Measurements from ENCODE around the gene SRI.

The SRI gene

GRCh38 chr7:88224601-88225275 is 4.9 kb upstream of the SRI start:
- no peak for DNase-seq (ENCODE audit: low read depth)
- no peak for TF ChIP-seq CTCF (conservative IDR thresholded peaks at IDR 0.05; ENCODE audit: low read depth, low read length)
- H3K4me3 ChIP-seq (ENCODE audit: low read length): no peak overlapping the region

- H3K4me3 ChIP-seq (ENCODE audit: low read length): no peak overlapping the region
- no peak for DNase-seq (ENCODE audit: low read depth)
- TF ChIP-seq CTCF (conservative IDR thresholded peaks at IDR 0.05; ENCODE audit: low read depth, low read length): no peak
These were observed 3.4 kb upstream of the SRI start for GRCh38 chr7:88223265-88223664.

- DNase-seq (ENCODE audit: low read depth): peak; percentile 40
- TF ChIP-seq CTCF (conservative IDR thresholded peaks at IDR 0.05; ENCODE audit: low read depth, low read length): no peak
- H3K4me3 ChIP-seq (ENCODE audit: low read length): peak overlapping the region; percentile 87
These were observed 817 bp downstream of the SRI start for GRCh38 chr7:88218836-88219605.

- H3K4me3 ChIP-seq (ENCODE audit: low read length): peak overlapping the region; percentile 87
- DNase-seq (ENCODE audit: low read depth): no peak
- no peak for TF ChIP-seq CTCF (conservative IDR thresholded peaks at IDR 0.05; ENCODE audit: low read depth, low read length)
These were observed 1.5 kb downstream of the SRI start for GRCh38 chr7:88218429-88218745.

- H3K4me3 ChIP-seq (ENCODE audit: low read length): peak overlapping the region; percentile 87
- DNase-seq (ENCODE audit: low read depth): no peak
- no peak for TF ChIP-seq CTCF (conservative IDR thresholded peaks at IDR 0.05; ENCODE audit: low read depth, low read length)
These were observed 2.0 kb downstream of the SRI start for GRCh38 chr7:88217675-88218428.

- H3K4me3 ChIP-seq (ENCODE audit: low read length): no peak overlapping the region
- no peak for TF ChIP-seq CTCF (conservative IDR thresholded peaks at IDR 0.05; ENCODE audit: low read depth, low read length)
- DNase-seq (ENCODE audit: low read depth): no peak
These were observed 3.6 kb downstream of the SRI start for GRCh38 chr7:88216276-88216675.

Measured in retinal pigment epithelial cell (primary cell).